HK-2 (cell line): ENCODE measurements around the gene S100A6.
"Not testable (repeated sequence)": the region's sequence is repeated elsewhere in the genome, so short reads cannot be mapped to it uniquely, and the experiment has no call there.

Experiments
- DNase-seq: peaks from one replicate; pipeline ENCODE4 v3.0.0-alpha.2; 2018; ENCODE audit not compliant: unreplicated experiment

S100A6 gene

DNA sequence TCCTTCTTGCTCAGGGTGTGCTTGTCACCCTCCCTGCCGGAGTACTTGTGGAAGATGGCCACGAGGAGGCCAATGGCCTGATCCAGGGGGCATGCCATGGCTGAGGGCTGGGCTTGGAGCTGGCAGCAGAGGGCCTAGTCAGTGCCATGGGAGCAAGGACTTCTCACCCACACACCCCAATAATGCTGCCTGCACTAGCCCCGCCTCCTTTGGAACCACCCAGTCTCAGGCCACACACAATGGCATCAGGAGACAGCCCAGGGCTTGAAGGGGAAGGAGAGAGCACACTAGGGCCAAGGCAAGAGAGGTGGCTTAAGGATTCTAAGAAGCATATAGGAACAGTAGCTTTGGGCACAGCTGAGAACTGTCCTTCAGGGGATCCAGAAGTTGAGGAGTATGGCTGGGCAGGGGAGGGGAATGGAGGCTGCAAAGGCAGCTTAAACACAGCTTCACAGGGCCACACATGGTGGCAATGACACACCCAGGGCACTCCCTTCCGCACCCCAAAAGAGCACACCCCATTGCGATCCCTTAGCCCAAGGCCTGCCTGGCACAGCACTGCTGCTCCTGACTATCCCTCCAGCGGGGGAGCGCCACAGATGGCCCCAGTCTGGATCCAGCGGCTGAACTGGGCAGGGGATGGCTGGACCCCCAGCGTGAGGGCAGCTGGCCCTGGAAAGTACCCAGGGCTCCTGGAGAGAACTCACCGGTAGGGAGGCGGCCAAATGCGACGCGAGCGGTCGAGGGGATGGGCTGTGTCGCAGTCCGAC is at the start of gene S100A6:
S100A6 (minus strand) TSS at position 750 of the 770 bp plus-strand sequence; CDS start at position 98, 652 bp downstream.
- DNase-seq: peak; percentile 54

DNA sequence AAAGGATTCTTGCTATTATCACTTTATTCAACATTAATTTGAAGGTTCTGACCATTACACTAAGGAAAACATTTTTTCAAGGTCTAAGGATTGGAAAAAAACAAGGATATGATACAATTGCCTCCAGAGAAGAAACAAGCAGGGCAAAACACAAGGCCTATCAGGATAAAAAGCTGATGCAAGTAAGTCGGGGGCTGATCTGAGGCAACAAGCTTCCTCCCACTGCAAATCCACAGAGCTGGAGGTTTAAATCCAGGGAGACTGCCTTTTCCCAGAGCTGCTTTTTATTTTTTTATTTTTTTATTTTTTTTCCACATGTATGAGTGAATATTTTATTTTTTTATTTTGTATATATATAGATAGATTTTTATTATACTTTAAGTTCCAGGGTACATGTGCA is 49.2 kb upstream of the S100A6 start:
- no peak for DNase-seq

DNA sequence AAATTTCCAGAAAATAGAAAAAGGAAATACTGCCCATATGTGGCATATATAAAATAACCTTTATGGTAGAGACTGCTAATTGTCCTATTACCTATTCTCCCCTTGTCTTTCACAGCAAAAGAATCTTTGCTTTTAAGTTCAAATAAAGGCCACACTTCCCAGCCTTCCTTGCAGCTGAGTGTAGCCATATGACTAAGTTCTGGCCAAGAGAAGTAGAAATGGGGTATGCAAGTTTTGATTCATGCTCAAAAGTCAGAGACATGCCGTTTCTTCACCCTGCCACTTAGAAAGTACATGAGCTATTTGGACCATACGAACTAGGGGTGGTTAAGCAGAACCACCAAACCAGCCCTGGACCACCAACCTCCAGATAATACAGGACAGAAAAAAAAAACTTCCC is 48.2 kb upstream of the S100A6 start:
- DNase-seq: no peak

DNA sequence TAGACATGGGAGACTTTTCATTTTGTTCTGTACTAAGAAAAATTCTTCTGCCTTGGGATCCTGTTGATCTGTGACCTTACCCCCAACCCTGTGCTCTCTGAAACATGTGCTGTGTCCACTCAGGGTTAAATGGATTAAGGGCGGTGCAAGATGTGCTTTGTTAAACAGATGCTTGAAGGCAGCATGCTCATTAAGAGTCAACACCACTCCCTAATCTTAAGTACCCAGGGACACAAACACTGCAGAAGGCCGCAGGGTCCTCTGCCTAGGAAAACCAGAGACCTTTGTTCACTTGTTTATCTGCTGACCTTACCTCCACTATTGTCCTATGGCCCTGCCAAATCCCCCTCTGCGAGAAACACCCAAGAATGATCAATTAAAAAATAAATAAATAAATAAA is 47.7 kb upstream of the S100A6 start:
- not testable (repeated sequence) for DNase-seq

DNA sequence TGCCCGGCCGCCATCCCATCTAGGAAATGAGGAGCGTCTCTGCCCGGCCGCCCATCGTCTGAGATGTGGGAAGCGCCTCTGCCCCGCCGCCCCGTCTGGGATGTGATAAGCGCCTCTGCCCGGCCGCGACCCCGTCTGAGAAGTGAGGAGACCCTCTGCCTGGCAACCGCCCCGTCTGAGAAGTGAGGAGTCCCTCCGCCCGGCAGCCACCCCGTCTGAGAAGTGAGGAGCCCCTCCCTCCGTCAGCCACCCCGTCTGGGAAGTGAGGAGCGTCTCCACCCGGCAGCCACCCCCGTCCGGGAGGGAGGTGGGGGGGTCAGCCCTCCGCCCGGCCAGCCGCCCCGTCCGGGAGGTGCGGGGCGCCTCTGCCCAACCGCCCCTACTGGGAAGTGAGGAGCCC is 47.0 kb upstream of the S100A6 start:
- DNase-seq: not testable (repeated sequence)

DNA sequence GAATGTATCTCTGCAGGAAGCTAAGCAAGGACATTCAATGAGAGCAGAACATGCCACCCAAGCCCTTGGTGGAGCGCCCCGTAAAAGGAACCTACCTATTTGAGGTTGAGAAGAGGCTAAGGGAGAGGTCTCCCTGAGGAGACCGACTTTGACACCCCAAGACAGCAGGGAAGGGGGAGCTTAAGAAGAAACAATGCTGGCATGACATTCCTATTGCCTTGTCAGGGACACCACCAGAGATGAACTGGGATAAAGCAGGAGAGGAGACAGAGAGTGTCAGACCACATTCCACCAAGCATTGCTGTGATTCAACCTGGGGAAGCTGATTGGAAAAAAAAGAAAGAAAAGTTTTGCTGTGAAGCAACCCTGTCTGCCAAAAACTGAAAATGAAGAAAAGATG is 43.1 kb upstream of the S100A6 start:
- DNase-seq: no peak

DNA sequence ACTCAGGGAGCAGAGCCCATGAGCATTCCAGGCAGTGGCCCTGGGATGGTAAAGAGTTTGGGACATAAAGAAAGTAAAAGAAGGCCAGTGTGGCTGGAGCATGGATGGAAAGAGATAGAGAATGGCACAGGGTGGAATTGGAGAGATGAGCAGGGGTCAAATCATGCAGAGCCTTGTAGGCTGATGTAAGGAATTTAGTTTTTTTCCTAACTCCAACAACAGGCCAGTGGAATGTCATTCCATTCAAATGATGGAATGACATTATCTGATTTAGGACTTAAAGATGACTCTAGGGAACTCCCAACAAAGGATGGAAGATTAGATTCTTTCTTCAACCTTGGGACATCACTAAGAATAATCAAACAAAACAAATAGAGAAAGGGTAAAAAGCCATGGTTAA is 42.7 kb upstream of the S100A6 start:
- DNase-seq: no peak

DNA sequence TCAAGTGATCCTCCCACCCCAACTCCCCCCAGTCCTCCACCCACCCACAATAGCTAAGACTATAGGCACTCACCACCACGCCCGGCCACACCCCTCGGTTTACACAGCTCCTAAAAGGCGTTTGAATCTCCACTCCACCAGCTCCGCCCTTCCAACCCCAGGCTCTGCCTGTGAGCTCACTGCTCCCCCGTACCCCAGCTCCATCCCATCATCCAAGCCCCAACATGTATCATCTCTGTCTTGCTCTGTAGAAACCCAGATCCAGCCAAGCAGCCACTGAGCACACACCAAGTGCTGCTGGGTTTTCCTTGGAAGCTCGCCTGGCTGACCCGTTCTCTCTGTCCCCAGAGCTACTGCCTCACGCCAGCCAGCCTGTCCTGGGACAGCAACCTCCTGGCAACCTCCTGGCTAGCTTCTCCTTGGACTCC is 41.8 kb upstream of the S100A6 start:
- no peak for DNase-seq

DNA sequence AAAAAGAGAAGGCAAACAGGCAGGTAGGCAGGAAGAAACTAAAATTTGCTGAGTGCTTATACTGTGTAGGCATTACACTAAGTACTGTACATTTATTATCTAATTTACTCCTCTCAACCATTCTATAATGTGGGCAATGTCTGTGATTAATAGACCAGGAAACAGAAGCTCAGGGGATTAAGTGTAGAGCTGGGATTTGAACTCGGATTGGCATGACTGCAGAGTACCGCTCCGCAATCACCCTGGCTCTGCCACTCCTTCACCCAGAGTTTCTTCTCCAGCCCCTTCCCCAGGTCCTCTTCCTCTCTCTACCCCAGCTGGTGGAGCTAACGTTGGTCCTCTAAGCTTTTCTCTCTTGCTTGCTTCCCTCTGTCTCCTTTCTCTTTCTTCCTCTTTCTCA is 41.3 kb upstream of the S100A6 start:
- DNase-seq: no peak

DNA sequence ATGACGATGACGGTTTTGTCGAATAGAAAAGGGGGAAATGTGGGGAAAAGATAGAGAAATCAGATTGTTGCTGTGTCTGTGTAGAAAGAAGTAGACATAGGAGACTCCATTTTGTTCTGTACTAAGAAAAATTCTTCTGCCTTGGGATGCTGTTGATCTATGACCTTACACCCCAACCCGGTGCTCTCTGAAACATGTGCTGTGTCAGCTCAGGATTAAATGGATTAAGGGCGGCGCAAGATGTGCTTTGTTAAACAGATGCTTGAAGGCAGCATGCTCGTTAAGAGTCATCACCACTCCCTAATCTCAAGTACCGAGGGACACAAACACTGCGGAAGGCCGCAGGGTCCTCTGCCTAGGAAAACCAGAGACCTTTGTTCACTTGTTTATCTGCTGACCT is 39.7 kb upstream of the S100A6 start:
- DNase-seq: not testable (repeated sequence)

DNA sequence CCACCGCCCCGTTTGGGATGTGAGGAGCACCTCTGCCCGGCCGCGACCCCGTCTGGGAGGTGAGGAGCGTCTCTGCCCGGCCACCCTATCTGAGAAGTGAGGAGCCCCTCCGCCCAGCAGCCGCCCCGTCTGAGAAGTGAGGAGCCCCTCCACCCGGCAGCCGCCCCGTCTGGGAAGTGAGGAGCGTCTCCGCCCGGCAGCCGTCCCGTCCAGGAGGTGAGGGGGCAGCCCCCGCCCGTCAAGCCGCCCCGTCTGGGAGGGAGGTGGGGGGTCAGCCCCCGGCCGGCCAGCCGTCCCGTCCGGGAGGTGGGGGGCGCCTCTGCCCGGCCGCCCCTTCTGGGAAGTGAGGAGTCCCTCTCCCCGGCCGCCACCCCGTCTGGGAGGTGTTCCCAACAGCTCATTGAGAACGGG is 39.3 kb upstream of the S100A6 start:
- not testable (repeated sequence) for DNase-seq

DNA sequence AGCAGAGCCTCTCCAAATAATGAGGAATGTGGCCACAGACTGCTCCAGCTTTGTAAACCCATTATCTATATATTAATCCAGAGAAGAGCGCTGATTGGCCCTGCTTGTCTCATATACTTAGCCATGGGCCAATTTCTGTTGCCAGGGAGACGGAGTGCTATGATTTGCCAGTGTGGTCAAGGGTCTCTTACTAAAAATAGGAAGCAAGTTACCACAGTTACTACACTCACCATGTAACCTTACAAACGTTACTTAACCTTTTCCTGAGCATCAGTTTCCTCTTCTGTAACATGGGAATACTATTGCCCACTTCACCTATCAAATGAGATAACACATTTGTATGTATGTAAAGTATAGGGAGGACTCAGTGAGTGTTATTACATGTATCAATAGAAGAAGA is 37.6 kb upstream of the S100A6 start:
- no peak for DNase-seq

DNA sequence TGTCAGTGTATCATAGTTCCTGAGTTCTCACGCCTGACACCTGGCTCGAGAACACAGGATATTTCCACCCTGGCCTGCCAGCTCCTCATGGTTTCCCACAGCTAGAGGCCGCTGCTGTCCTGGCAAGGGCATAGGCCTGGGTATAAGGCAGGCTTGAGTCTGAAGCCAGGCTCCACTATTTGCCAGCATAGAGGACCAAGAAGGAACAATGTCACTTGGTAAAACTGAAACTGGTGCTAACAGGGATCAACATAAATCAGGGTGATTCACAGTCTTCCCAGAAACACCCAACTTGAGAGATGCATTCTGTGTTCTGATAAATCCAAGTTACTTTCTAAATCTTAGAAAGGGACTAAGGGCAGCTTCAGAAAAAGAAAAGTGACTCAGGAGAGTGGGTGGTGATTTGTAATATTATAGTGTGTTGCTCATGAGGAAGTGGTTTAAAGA is 36.8 kb upstream of the S100A6 start:
- DNase-seq: peak; percentile 78

DNA sequence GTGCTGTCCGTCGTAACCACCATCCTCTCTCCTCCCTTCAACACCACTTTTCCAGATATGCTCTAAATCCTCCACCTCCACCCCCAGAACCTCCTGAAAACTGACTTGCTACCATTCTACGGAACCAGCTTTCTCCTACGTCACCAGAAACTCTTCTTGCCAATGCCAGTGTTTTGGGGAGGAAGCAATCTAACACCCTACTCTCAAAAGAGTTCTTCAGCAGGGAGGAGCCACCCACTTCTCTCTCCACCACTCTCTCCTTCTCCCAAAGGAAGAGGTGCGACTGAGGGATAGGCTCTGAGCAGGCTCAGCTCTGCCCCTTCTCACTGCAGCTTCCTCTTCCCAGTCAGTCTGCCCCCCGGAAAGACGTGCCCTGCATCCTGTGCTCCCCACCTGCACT is 35.9 kb upstream of the S100A6 start:
- no peak for DNase-seq

DNA sequence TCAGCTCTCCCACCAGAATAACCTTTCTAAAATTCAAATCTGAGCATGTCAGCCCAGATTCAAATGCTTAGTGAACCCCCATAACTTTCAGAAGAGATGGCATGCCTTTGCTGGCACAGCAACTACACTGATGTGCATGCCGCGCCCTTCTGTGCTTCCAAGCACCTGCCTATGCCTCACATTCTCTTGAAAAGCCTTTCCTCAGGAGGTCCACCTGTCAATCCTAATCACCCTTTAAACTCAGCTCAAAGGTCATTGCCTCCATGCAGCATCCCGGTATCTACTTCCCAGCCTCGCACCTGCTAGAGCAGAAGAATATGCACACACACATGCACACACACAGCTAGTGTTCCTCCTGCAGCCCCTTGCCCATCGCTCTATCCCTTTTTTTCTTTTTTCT is 35.1 kb upstream of the S100A6 start:
- no peak for DNase-seq

DNA sequence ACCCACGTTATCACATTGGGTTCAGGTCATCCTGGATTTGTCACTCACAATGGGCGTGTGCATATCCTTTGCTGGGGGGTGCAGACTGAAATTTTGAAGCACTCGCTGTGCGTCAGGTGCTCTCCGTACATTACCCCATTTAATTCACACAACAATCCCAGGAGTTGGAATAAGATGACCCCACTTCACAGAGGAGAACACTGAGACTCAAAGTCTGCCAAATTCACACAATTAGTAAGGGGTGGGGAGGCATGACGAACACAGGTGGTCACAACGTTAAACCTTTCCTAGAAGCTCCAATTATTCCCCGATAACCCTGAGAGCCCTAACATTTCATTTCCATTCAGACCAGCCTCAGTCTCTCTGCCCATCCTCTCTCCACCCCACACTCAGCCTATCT is 33.7 kb upstream of the S100A6 start:
- no peak for DNase-seq

DNA sequence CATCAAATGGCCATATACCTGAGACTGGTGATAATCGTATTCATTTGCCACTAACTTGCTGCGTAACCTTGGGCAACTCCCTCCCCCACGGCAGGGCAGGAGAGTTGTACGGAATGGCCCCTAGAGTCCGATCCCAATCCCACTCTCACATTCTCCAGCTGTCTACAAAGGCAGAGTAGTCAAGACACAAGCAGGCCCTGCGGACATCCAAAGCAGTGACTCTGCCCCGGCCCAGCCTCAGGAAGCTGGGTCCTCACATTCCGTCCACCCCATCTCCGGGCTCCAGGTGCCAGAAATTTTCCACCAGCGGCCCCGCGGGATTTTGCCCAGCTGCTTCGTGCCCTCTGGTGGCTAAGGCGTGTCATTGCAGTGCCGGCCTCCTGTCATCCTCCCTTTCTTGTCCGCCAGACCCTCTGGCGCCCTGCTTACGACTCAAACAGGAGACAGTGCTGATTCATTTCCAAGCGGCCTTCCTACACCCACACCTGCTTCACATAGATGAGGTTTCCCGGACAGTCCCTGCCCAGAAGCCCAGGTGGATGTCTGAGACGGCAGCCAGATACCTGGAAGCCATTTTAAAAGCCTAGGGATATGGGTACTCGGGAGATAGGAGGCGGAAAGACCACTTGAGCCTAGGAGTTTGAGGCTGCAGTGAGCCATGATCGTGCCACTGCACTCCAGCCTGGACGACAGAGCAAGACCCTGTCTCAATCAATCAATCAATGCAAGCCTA is 32.7 kb upstream of the S100A6 start:
- peak; percentile 98 for DNase-seq

DNA sequence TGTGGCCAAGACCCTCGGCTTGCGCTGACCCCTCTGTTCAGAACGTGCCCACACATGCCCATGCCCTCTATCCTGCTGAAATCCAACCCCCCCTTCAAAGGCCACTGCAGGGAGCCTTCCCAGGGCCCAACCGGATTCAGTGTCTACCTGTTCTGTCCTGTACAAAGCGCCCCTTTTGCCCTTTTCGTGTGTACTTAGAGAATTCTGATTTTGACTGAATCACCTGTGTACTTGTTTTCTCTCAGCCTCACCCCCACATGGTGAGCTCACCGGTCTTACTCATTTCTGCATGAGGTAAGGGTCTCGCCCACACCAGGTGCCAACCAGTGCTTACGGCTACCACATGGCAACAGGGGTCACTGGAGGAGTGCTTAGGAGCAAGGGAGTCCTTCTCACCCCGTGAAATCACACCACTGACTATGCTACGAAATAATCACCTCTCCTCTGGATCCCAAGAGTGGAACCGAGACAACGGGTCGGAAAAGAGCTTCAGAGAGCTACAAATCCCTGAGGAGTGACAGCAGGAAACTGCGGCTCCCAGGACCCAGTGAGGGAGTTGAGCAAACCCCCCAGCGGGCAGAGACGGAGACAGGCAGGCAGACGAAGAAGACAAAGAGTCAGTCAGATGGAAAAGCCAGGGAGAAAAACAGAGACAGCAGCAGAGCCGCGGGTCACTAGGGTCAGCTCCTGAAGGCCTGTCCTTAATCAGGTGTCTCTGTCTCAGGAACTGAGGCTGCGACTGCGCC is 32.0 kb upstream of the S100A6 start:
- DNase-seq: peak; percentile 85

DNA sequence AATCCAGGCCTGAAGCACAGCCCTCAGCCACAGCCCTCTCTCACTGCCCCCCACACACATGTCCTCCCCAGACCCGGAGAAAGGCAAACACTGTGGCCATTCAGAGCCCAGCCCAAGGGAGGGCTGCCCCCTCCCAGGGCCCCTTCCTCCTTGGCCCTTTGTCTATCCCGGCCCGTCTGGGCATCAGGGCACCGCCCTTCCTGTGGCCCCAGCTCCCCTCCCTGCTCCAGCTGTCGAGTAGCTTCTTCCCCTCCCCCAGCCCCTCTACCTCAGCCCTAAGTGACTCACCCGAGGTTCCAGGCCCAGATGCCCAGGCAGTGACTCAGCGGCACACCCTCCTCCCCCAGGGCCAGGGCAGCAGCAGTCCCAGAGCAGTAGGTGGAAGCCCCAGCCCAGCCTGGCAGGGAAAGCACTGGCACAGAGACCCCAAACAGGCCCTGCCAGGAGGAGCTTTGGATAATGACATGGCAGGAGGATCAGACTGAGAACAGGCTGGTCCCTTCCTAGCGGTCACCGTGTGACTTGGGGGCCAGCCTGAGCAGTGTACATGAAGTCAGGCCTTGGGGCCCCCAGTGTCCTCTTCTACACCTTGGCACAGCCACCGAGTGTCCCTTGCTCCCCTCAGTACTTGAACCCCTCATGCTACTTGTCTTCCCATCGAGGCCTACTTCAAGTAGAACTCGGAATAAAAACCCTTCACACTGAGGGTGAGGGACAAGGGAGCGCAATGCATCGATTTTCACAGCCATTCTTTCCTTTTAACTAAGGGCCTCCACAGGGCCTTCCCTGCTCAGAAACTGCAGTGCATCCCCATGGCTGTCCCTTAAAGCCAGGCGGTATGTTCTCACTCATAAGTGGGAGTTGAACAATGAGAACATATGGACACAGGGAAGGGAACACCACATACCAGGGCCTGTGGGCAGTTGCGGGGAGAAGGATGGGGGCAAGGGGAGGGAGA is 30.9 kb upstream of the S100A6 start:
- DNase-seq: peak; percentile 99

DNA sequence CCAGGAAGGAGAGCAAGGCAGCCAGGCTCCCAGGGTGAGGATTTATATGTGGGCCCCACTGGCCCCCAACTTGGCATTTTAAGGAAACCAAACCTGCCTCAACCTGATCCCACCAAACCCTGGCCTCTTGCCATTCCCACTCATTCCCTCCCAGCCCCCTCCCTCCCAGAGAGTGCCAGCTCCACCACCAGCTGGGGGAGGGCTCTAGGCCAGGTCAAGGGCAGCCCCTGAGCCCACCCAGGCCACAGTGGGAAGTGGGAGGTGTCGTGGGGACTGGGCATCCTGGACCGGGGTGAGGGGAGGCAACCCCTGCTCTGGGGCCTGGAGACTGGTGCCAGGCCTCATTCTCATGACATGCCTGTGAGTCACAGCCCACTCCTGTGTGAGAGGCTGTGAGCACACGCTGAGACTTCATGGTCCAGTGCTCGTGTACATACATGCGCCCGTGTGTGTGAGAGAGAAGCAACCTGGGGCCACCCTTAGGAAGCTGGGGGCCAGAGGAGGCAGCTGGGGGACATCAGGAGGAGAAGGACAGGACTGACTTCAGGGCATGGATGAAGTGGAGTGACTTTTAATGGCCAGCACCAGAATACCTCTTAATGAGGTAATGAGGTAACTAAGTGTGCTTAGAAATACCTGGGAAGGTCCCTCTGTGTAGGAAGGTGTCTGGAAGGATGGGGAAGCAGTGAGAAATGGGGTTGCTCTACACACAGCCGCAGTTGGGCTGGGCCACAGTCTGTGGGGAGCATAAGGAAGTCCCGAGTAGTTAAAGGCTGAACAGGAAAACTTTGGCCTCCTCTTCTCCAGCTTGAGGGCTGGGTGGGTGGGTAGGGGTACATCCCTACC is 30.0 kb upstream of the S100A6 start, which contains the start of gene S100A2:
S100A2 (minus strand) TSS at position 316 of the 846 bp plus-strand sequence. CDS start 1,967 bp downstream, outside the sequence.
- peak; percentile 93 for DNase-seq
